ENCODE results near the gene HMCN1.

The HMCN1 gene

DNA sequence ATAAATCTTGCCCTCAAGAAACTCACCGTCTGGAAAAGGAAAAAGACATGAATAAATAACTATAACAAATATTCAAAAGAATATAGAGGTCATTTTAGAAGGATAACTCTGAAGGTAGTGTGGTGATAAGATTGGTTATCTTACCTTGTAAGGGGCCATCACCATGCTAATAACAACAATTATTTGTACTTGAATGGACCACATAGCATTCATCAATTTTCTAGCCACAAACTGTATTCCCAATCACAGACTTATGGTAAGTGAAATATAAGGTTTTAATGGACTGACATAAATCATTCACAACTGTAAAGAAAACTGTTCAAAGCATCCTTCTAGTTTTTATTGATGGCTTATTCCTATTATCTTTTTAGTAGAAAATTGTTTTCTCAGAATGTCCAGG, 57.8 kb downstream of the HMCN1 start:
- TF ChIP-seq, protein P1, sequence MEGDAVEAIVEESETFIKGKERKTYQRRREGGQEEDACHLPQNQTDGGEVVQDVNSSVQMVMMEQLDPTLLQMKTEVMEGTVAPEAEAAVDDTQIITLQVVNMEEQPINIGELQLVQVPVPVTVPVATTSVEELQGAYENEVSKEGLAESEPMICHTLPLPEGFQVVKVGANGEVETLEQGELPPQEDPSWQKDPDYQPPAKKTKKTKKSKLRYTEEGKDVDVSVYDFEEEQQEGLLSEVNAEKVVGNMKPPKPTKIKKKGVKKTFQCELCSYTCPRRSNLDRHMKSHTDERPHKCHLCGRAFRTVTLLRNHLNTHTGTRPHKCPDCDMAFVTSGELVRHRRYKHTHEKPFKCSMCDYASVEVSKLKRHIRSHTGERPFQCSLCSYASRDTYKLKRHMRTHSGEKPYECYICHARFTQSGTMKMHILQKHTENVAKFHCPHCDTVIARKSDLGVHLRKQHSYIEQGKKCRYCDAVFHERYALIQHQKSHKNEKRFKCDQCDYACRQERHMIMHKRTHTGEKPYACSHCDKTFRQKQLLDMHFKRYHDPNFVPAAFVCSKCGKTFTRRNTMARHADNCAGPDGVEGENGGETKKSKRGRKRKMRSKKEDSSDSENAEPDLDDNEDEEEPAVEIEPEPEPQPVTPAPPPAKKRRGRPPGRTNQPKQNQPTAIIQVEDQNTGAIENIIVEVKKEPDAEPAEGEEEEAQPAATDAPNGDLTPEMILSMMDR (IDR thresholded peaks at IDR 0.05), result no peak

DNA sequence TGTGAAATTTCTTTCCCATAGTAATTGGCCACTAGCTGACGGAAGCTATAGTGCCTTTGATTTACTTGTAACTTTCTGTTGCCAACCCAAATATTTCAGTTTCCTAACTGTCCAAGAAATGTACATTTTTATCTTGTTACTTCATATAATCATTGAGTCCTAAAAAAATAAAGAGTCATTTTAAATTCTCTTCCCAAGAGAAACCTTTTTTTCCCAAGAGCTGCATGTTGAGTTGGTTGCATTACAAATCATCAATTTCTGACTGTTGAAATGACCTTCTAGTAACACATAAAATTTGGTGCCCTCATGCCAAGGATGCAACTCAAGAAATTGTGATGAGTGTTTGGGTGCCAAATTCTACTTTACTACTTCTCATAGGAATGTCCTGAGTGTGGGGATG, 61.0 kb downstream of the HMCN1 start:
- TF ChIP-seq, protein P1 (IDR thresholded peaks at IDR 0.05), result no peak

DNA sequence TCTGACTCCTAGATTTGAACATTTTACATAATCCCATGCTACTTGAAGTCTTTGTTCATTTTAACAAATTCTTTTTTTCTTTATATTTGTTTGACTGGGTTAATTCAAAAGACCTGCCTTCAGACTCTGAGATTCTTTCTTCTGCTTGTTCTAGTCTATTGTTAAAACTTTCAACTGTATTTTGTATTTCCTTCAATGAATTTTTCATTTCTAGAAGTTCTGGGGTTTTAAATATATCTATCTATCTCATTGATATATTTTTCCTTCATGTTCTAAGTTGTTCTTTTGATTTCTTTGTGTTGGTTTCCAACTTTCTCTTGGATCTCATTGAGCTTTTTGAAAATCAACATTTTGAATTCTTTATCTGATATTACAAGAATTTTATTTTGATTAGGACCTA, 64.3 kb downstream of the HMCN1 start:
- TF ChIP-seq, protein P1 (IDR thresholded peaks at IDR 0.05), result no peak

DNA sequence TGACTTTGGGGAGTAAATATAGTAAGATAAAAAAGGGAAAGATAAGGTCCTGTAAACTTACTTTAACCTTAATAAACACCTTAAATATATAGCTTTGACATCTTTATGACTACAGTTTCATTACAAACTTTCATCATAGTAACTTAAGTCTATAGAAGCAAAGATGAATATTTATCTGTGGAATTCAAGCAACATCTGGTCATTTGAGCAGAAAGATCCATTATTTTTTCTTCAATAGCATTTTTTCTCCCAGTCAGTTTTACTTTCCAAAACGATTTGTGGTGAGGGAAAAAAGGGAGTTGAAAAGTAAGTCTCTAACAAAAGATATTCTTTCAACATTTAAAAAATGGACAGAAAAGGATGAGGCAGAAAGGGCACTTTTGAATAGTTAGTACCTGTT, 69.0 kb downstream of the HMCN1 start:
- TF ChIP-seq, protein P1 (IDR thresholded peaks at IDR 0.05), result no peak

DNA sequence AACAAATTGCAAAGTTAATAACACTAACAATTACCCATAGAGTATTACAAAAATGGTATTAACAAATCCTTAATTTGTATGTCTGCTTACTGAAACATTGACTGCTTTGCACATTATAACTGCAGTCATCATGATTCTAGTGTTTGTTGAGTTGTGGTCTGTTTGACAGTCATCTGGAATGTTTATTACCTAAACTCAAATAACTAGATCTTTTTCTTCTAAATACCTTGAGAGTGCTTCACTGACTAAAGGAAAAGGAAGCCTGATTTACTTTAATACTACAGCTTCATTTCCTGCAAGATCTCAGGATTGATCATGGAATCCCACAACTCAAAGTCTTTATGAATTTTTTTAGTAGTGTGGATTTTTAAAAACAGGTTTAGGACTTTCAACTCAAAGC, 70.0 kb downstream of the HMCN1 start:
- TF ChIP-seq, protein P1 (IDR thresholded peaks at IDR 0.05), result no peak

DNA sequence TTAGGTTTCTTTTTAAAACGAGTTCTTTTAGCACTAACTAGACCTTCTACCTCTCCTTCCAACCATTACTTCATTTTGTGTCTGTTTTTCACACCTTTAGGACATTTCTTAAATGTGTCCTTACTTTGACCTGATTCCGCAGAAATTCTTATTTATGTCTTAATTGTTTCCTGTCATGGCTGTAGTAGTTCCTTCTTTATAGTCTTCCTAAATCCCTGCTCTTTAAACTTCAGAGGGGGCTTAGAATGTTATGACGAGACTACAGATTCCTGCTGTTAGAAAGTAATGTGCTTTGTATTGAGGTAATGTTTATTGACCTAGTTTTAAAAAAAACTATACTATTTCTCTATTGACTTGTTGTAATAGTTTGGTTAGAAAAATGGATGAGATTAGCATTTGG, 70.4 kb downstream of the HMCN1 start:
- TF ChIP-seq, protein P1 (IDR thresholded peaks at IDR 0.05), result no peak

DNA sequence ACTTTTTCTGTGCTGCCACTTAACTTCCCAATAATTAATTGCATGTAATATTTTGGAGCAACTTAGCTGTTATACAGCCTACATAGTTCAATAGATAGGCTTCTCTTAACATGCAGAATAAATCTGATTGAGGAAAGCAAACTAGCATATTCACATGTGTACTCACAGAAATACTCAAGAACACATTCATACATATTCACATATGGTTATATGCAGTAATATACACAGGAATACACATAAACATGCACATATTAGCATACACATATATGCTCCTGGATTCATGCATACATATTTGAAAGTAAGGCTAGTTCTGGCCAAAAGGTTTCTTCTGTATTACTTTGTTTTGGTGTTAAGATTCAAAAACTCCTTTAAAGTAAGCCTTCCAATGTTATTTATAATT, 73.1 kb downstream of the HMCN1 start:
- TF ChIP-seq, protein P1 (IDR thresholded peaks at IDR 0.05), result no peak

DNA sequence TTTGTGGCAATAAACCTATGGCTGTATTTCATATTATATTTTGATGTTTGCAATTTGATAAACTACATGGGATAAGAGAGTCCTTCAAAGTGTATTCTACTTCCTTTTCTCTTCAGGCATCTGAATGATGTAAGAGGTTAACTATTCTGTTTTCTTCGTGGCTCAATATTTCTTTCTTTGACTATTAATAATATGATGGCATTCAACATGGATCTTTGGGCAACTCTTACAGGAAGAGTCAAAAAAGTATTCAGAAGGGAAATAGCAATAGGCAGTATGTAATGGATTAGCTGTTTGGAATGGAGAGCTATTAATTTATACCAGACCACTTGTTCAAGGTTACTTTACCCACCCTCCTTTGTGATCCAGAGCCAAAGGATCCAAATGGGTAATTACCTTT, 74.4 kb downstream of the HMCN1 start:
- TF ChIP-seq, protein P1 (IDR thresholded peaks at IDR 0.05), result no peak
